PC-9 (cell line): ENCODE measurements around the gene DOCK11. TPM values are rescaled to one million over a fixed set of nuclear protein-coding genes. Genes with fewer than 3 reads are reported as not detected.

Experiments used
- BruUV-seq: library from RNA; stranded (reverse); fragments of 400-500 nt; replicated peaks from 2 replicates; lab custom pipeline; 2021; lab: Mats Ljungman, UMichigan
- CTCF ChIA-PET: fragments of 300-600 bp; sonication (Branson Sonifier 250); formaldehyde crosslinking; loops from one replicate; lab custom pipeline; 2022; ENCODE audit warnings: antibody characterized with exemption; lab: Charles Lee
- POLR2A ChIA-PET: fragments of 300-600 bp; sonication (Branson Sonifier 250); formaldehyde crosslinking; loops from one replicate; lab custom pipeline; 2022; ENCODE audit warnings: antibody characterized with exemption; ENCODE audit not compliant: unreplicated experiment; lab: Charles Lee
- DNase-seq, 2 experiments: peaks; one replicate each; pipeline versions ENCODE4 v3.0.0 to v3.0.0-alpha.2; 2015 to 2022; ENCODE audit warnings: mixed read lengths in 1 of 2
- H2AFZ ChIP-seq: fragments of 200-600 bp; sonication (generic); 2 replicates; pipeline ENCODE4 v1.8.1; 2017; ENCODE audit warnings: antibody characterized with exemption
- H3F3A ChIP-seq: fragments of 200-600 bp; sonication (generic); 2 replicates; pipeline ENCODE4 v1.8.1; 2017; ENCODE audit warnings: antibody characterized with exemption, mild to moderate bottlenecking, low read depth; ENCODE audit not compliant: insufficient read depth
- H3K27ac ChIP-seq: fragments of 200-600 bp; sonication (generic); 2 replicates; pipeline ENCODE4 v1.6.1; 2016; ENCODE audit warnings: mixed run types
- H3K27me3 ChIP-seq: fragments of 200-600 bp; sonication (generic); 2 replicates; pipeline ENCODE4 v1.6.1; 2016; ENCODE audit warnings: low read depth, mixed run types; ENCODE audit not compliant: insufficient read depth
- H3K36me3 ChIP-seq: fragments of 200-600 bp; sonication (generic); 2 replicates; pipeline ENCODE4 v1.6.1; 2016; ENCODE audit warnings: low read depth, mixed run types
- H3K4me1 ChIP-seq: fragments of 200-600 bp; sonication (generic); replicated peaks from 2 replicates; pipeline ENCODE4 v1.6.1; 2016; ENCODE audit warnings: mixed run types; ENCODE audit not compliant: insufficient read depth
- H3K4me2 ChIP-seq: fragments of 200-600 bp; sonication (generic); 2 replicates; pipeline ENCODE4 v1.6.1; 2017; ENCODE audit warnings: mixed run types
- H3K4me3 ChIP-seq: fragments of 200-600 bp; sonication (generic); 2 replicates; pipeline ENCODE4 v1.6.1; 2016; ENCODE audit warnings: mixed run types
- H3K79me2 ChIP-seq: fragments of 200-600 bp; sonication (generic); 2 replicates; pipeline ENCODE4 v1.6.1; 2017; ENCODE audit warnings: low read depth, mixed run types
- H3K9me2 ChIP-seq: fragments of 200-600 bp; sonication (generic); 2 replicates; pipeline ENCODE4 v1.8.1; 2017; ENCODE audit warnings: mild to moderate bottlenecking; ENCODE audit not compliant: insufficient read depth
- H3K9me3 ChIP-seq: fragments of 200-600 bp; sonication (generic); 2 replicates; pipeline ENCODE4 v1.8.1; 2016; ENCODE audit warnings: low read depth; ENCODE audit not compliant: insufficient read depth
- H4K20me1 ChIP-seq: fragments of 200-600 bp; sonication (generic); 2 replicates; pipeline ENCODE4 v1.8.1; 2017; ENCODE audit not compliant: insufficient read depth
- EZH2 ChIP-seq: fragments of 200-600 bp; sonication (generic); IDR thresholded peaks from 2 replicates; pipeline ENCODE4 v1.8.0; 2017; ENCODE audit warnings: antibody characterized with exemption, low read depth
- intact Hi-C: fragments of 100-400 bp; cut with micrococcal nuclease; formaldehyde crosslinking; loops from one replicate; pipeline ENCODE4 v1.10.0; 2022; ENCODE audit not compliant: unreplicated experiment
- total RNA-seq: library from RNA; stranded (reverse); gene quantifications from 2 replicates; pipeline ENCODE4 v1.2.3, GENCODE V29; 2021
- TF ChIP-seq, protein P1 (sequence below): fragments of 200-600 bp; sonication (generic); conservative IDR thresholded peaks from 2 replicates; pipeline ENCODE4 v1.6.1; 2017; ENCODE audit warnings: mixed run types, antibody characterized with exemption, mild to moderate bottlenecking, moderate library complexity

Gene DOCK11
- total RNA-seq, 1 experiment from 2014 or later, result 9.0 TPM

DNA sequence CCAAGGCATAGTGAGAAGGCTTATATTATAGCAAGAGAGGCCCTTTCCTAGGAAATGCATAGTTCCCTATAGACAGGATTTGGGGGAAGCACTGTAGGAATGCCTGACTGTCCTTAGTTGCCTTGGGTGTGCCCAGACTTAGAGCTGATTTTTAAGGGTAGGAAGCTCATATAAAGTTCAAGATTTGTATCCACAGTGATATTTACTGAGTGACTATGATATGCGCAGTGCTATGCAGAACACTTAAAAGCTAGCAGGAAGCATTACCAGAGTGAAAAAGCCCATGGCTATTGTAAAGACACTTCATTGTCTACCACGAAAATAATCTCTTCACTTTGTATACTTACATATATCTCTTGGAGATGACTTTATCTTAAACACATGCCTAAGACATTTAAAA is 181.7 kb downstream of the DOCK11 start:
- no peak for DNase-seq
- Histone ChIP-seq H3K4me3 (no peak overlapping the region), H2AFZ (no peak overlapping the region), H3K4me1 (no peaks in the 10 kb centered on the region), H4K20me1 (no peaks in the 10 kb centered on the region), H3K9me3 (no peaks in the 10 kb centered on the region), H3K4me2 (no peak overlapping the region), H3K27me3 (no peaks in the 10 kb centered on the region), H3K9me2 (no peaks in the 10 kb centered on the region), H3F3A (no peaks in the 10 kb centered on the region), H3K36me3 (no peaks in the 10 kb centered on the region), H3K27ac (no peak overlapping the region), H3K79me2 (no peaks in the 10 kb centered on the region)
- BruUV-seq, result no TSS peak
- CTCF ChIA-PET, result no interaction called here
- TF ChIP-seq EZH2, result no peak
- TF ChIP-seq, protein P1, sequence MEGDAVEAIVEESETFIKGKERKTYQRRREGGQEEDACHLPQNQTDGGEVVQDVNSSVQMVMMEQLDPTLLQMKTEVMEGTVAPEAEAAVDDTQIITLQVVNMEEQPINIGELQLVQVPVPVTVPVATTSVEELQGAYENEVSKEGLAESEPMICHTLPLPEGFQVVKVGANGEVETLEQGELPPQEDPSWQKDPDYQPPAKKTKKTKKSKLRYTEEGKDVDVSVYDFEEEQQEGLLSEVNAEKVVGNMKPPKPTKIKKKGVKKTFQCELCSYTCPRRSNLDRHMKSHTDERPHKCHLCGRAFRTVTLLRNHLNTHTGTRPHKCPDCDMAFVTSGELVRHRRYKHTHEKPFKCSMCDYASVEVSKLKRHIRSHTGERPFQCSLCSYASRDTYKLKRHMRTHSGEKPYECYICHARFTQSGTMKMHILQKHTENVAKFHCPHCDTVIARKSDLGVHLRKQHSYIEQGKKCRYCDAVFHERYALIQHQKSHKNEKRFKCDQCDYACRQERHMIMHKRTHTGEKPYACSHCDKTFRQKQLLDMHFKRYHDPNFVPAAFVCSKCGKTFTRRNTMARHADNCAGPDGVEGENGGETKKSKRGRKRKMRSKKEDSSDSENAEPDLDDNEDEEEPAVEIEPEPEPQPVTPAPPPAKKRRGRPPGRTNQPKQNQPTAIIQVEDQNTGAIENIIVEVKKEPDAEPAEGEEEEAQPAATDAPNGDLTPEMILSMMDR, result no peak
- intact Hi-C loops, result no loop called here
- POLR2A ChIA-PET, result no interaction called here

DNA sequence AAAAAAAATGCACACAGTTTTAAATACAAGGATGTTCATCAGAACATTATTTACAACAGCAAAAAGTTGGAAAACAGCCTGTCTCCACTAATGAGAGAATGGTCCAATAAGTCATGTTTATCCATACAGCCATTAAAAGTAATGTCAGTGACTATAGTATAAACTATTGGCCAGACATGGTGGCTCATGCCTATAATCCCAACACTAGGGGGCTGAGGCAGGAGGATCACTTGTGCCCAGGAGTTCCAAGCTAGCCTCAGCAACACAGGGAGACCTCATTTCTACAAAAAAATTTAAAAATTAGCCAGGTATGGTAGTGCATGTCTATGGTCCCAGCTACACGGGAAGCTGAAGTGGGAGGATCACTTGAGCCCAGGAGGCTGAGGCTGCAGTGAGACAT is 183.7 kb downstream of the DOCK11 start:
- DNase-seq, result no peak
- H2AFZ ChIP-seq, result no peak overlapping the region
- H3K4me1 ChIP-seq, result no peaks in the 10 kb centered on the region
- H3K36me3 ChIP-seq, result no peaks in the 10 kb centered on the region
- no peaks in the 10 kb centered on the region for H3K9me2 ChIP-seq
- H3F3A ChIP-seq, result no peaks in the 10 kb centered on the region
- no peaks in the 10 kb centered on the region for H3K9me3 ChIP-seq
- ChIA-PET CTCF (interaction anchor here (0.7 kb wide), 1 partner anchor 26 kb away, joined by 6 read pairs; no protein-coding TSS in a partner anchor), POLR2A (no interaction called here)
- H3K4me2 ChIP-seq, result no peak overlapping the region
- intact Hi-C loops, result no loop called here
- no TSS peak for BruUV-seq
- H3K27me3 ChIP-seq, result no peaks in the 10 kb centered on the region
- H4K20me1 ChIP-seq, result no peaks in the 10 kb centered on the region
- no peak for TF ChIP-seq EZH2
- TF ChIP-seq, protein P1, result peak; percentile 28; the same call in 1 of the 2 replicates
- H3K4me3 ChIP-seq, result no peak overlapping the region
- H3K27ac ChIP-seq, result no peak overlapping the region
- no peaks in the 10 kb centered on the region for H3K79me2 ChIP-seq

DNA sequence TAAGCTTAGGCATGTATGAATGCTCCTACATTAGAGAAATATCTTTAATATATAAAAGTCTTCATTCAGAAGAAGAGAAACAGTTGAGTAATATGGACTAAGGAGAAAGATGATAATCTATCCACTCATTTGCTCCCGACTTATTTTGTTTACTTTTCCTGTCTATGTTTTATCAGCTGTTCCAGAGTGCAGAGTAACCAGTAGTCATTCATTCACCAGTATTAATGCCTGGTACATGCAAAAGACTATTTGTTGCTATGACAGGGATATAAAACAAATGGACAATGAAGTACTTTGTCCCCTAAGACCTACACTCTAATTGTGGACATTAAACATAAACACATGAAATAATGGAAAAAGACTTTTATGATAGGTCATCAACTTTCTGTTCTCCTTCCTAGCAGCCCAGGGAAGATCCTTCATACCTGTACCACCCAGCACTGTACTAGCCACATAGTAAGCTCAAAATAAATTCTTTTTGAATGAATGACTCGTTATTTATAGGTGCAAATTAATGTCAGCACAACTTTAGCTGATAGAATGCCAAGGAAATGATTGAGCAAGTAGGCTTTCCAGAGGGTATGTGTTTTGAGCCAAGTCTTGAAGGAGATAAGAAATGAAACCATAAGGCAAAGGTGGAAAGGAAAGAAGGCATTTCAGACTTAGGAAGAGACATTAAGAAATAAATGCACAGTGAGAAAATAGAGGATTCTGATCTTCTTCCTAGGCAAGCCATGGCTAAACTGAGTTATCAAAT is 186.8 kb downstream of the DOCK11 start:
- ChIA-PET POLR2A (interaction anchor here (0.6 kb wide), 1 partner anchor 1643 kb away, joined by 5 read pairs; no protein-coding TSS in a partner anchor), CTCF (no interaction called here)
- H3K9me3 ChIP-seq, result no peaks in the 10 kb centered on the region
- H3F3A ChIP-seq, result no peaks in the 10 kb centered on the region
- DNase-seq, result no peak
- BruUV-seq, result no TSS peak
- H3K36me3 ChIP-seq, result no peaks in the 10 kb centered on the region
- intact Hi-C loops, result no loop called here
- no peaks in the 10 kb centered on the region for H3K9me2 ChIP-seq
- no peaks in the 10 kb centered on the region for H3K79me2 ChIP-seq
- no peaks in the 10 kb centered on the region for H3K4me1 ChIP-seq
- H3K4me3 ChIP-seq, result no peak overlapping the region
- H3K27me3 ChIP-seq, result no peaks in the 10 kb centered on the region
- no peak overlapping the region for H3K4me2 ChIP-seq
- H4K20me1 ChIP-seq, result no peaks in the 10 kb centered on the region
- no peak overlapping the region for H3K27ac ChIP-seq
- no peak overlapping the region for H2AFZ ChIP-seq
- TF ChIP-seq, protein P1, result no peak
- TF ChIP-seq EZH2, result no peak
